Esophagus muscularis mucosa (tissue), 4 donors: ENCODE data around the gene HIGD1A. TPM values are rescaled to one million over a fixed set of nuclear protein-coding genes. Genes with fewer than 3 reads are reported as not detected.

Experiments used
- DNase-seq: peaks from one replicate; pipeline ENCODE4 v3.0.0-alpha.2; 2017; ENCODE audit errors: extremely low spot score
- H3K27ac ChIP-seq, 4 donors: fragments of 200-600 bp; sonication (generic); replicated peaks in 1 of 4; 1 replicate in 3 of 4; 2 replicates in 1 of 4; pipeline ENCODE4 v1.5.1; 2016 to 2019; ENCODE audit warnings: mild to moderate bottlenecking in 1 of 4
- H3K27me3 ChIP-seq, 4 donors: fragments of 200-600 bp; sonication (generic); one replicate each; pipeline versions ENCODE4 v1.5.1 to v1.6.0; 2016 to 2019
- H3K36me3 ChIP-seq, 4 donors: fragments of 200-600 bp; sonication (generic); one replicate each; pipeline ENCODE4 v1.5.1; 2016 to 2019
- H3K4me1 ChIP-seq, 4 donors: fragments of 200-600 bp; sonication (generic); one replicate each; pipeline ENCODE4 v1.5.1; 2016 to 2019
- H3K4me3 ChIP-seq, 4 donors: fragments of 200-600 bp; sonication (generic); 1 replicate in 2 of 4; 2 replicates in 2 of 4; pipeline ENCODE4 v1.5.1; 2016 to 2019; ENCODE audit warnings: mild to moderate bottlenecking in 4 of 4, moderate library complexity in 1 of 4
- H3K9me3 ChIP-seq, 4 donors: fragments of 200-600 bp; sonication (generic); 1 replicate in 3 of 4; 2 replicates in 1 of 4; pipeline ENCODE4 v1.5.1; 2016 to 2019
- CTCF ChIP-seq, 3 experiments: fragments of 200-600 bp in 2 of 3; fragments of 450-650 bp in 1 of 3; sonication (generic) in 2 of 3; IDR thresholded peaks; one replicate each; pipeline ENCODE4 v1.5.1; 2017 to 2019; ENCODE audit warnings: antibody characterized with exemption in 3 of 3, mild to moderate bottlenecking in 2 of 3, moderate library complexity in 1 of 3
- EP300 ChIP-seq: sonication (generic); formaldehyde crosslinking; IDR thresholded peaks from one replicate; pipeline ENCODE4 v1.6.1; 2017; ENCODE audit warnings: antibody characterized with exemption
- POLR2A ChIP-seq: fragments of 450-650 bp; IDR thresholded peaks from one replicate; pipeline ENCODE4 v1.6.1; 2017; ENCODE audit warnings: antibody characterized with exemption, moderate library complexity, mild to moderate bottlenecking, low read depth
- POLR2AphosphoS5 ChIP-seq, 2 donors: sonication (generic); formaldehyde crosslinking; IDR thresholded peaks; one replicate each; pipeline ENCODE4 v1.6.1; 2017; ENCODE audit warnings: antibody characterized with exemption in 2 of 2
- WGBS: methylation state at CpG from one replicate; pipeline ENCODE4 v1.1.5; 2018; 5-methylcytosine and 5-hydroxymethylcytosine counted together
- intact Hi-C: fragments of 100-400 bp; cut with DNase I; formaldehyde crosslinking; loops from one replicate; pipeline ENCODE4 v1.15.1; 2023
- total RNA-seq, 4 donors: library from RNA; depleted of rRNA; stranded (reverse); fragments of >200 nt; gene quantifications; one replicate each; pipeline versions ENCODE4 v1.1.0 to v1.2.1, GENCODE V29; 2016

Gene HIGD1A
- total RNA-seq, 4 donors from 2014 or later = 161 to 407 (median 272) TPM

DNA sequence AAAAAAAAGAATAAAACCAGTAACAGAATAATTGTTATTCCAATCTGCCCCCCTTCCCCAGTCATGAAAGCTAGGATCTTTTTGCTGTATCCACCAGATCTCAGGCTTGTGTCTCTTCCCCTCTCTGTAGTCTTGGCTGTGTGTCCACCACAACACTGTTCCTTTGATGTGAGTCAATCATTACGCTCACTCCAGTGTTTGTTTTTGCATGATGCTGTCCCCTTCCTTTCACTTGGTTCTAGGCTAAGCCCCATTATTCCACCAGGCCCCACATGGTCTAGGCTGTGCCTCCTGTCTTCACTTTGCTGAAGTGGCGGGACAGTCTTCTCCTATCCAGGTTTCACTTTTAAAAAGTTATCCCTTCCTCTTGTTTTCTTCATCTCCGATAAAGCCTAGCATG lies 18.5 kb upstream of the HIGD1A start:
- no peaks in the 10 kb centered on the region for H3K9me3 ChIP-seq
- DNase-seq = no peak
- no peaks in the 10 kb centered on the region for H3K36me3 ChIP-seq
- 93% methylated on average over 3 of the region's 3 CpGs for WGBS
- H3K4me1 ChIP-seq = peaks cover 0 to 12% (median 10%) of the 10 kb centered on the region in 4 donors
- no peaks in the 10 kb centered on the region for H3K27me3 ChIP-seq
- H3K27ac ChIP-seq = no peak overlapping the region
- no peak overlapping the region for H3K4me3 ChIP-seq
- no peak for TF ChIP-seq EP300
- no peak for TF ChIP-seq POLR2AphosphoS5 (IDR thresholded peaks at IDR 0.05)
- no peak for TF ChIP-seq CTCF (IDR thresholded peaks at IDR 0.05)
- TF ChIP-seq POLR2A = no peak
- intact Hi-C loops = no loop called here

- Histone ChIP-seq H3K27me3 (no peaks in the 10 kb centered on the region), H3K9me3 (no peaks in the 10 kb centered on the region), H3K36me3 (no peaks in the 10 kb centered on the region), H3K4me3 (no peak overlapping the region), H3K4me1 (peaks cover under 1 to 23% (median 18%) of the 10 kb centered on the region in 4 donors), H3K27ac (no peak overlapping the region)
- TF ChIP-seq POLR2A (no peak), CTCF (IDR thresholded peaks at IDR 0.05) (no peak), POLR2AphosphoS5 (IDR thresholded peaks at IDR 0.05) (no peak), EP300 (no peak)
- WGBS = 82% methylated on average over 6 of the region's 6 CpGs
- DNase-seq = no peak
- intact Hi-C loops = no loop called here
Observed at GRCh38 chr3:42820746-42821051, 16.4 kb upstream of the HIGD1A start.

DNA sequence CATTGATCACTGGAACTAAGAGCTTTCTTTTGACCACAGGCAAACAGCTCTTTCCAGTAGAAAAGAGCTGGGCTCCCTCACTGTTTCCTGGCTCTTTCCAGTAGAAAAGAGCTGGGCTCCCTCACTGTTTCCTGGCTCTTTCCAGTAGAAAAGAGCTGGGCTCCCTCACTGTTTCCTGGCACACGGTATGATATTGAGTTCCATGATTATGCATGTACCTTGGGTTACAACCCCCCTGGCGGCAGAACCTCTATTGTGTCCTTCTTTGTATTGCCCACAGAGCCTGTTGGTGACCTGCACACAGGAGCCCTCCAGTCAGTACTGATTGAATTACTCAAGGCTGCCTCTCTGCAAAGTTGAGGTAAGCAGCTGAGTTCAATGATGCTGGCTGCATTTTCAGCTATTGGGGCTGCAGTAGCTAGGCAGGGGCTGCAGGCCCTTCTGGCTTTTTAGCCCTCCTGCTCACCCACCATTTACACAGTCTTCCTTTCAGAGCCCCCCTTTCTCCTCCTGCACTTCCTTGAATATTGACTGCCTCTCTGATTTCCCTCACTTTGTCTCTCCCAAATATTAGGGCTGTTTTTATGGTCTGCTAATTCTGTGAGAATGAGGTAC lies 15.2 kb upstream of the HIGD1A start:
- Histone ChIP-seq H3K27ac (no peak overlapping the region), H3K36me3 (no peaks in the 10 kb centered on the region), H3K9me3 (no peaks in the 10 kb centered on the region), H3K4me3 (no peak overlapping the region), H3K4me1 (peaks cover 8 to 35% (median 31%) of the 10 kb centered on the region in 4 donors), H3K27me3 (no peaks in the 10 kb centered on the region)
- DNase-seq = no peak
- intact Hi-C loops = no loop called here
- TF ChIP-seq EP300 (no peak), POLR2AphosphoS5 (IDR thresholded peaks at IDR 0.05) (no peak), CTCF (IDR thresholded peaks at IDR 0.05) (no peak), POLR2A (no peak)
- WGBS = 70% methylated on average over 2 of the region's 2 CpGs

DNA sequence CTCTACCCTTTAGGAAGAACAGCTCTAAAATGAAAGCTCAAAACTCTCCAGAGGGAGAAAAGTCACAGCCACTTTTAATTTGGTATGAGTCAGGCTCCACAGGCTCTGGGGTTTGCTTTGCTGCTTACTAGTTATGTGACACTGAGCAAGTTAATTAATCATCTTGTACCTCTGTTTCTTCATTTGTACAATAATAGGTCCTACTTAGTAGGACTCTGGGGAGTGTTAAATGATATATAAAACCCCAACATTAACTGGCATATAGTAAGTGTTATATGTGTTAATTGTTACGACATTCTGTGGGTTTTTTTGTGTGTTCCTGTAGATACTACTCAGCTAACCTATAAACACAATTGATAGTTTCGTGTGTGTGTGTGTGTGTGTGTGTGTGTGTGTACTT lies 11.5 kb upstream of the HIGD1A start:
- intact Hi-C loops = no loop called here
- DNase-seq = no peak
- peak overlapping the region; percentile 60 to 70 (median 67) for H3K27ac ChIP-seq

More for the DNA sequence above, 11.5 kb upstream of the HIGD1A start:
- Histone ChIP-seq H3K36me3 (no peaks in the 10 kb centered on the region), H3K27me3 (no peaks in the 10 kb centered on the region), H3K9me3 (no peaks in the 10 kb centered on the region), H3K4me1 (peaks cover 8 to 40% (median 32%) of the 10 kb centered on the region in 4 donors), H3K4me3 (no peak overlapping the region)
- WGBS = 53% methylated on average over 2 of the region's 2 CpGs
- no peak for TF ChIP-seq EP300
- TF ChIP-seq POLR2A = no peak
- TF ChIP-seq CTCF (IDR thresholded peaks at IDR 0.05) = no peak
- TF ChIP-seq POLR2AphosphoS5 (IDR thresholded peaks at IDR 0.05) = no peak
